Left colon (tissue), 2 donors: ENCODE results near the gene LIPH. TPM values are rescaled to one million over a fixed set of nuclear protein-coding genes. Genes with fewer than 3 reads are reported as not detected.
A peak's percentile ranks its signal among the peaks of the same experiment; 100 is the strongest.
"Not testable (repeated sequence)": the region's sequence is repeated elsewhere in the genome, so short reads cannot be mapped to it uniquely, and the experiment has no call there.

Experiments used
- ATAC-seq: fragments of 200-7000 bp; cut with Tn5 transposase; one replicate; pipeline ENCODE4 v1.9.1; 2020; ENCODE audit warnings: mild to moderate bottlenecking, moderate library complexity
- DNase-seq, 2 donors: peaks; one replicate each; pipeline ENCODE4 v3.0.0-alpha.2; 2020
- intact Hi-C, 2 donors: fragments of 100-400 bp; cut with DNase I in 1 of 2; cut with micrococcal nuclease in 1 of 2; formaldehyde crosslinking; loops; one replicate each; pipeline versions ENCODE4 v1.11.2 to v1.14.0; 2022; cut with DNase I, micrococcal nuclease
- long read RNA-seq: library from polyadenylated mRNA; unstranded; transcript quantifications from one replicate; pipeline ENCODE4 v2.0.0, GENCODE V29; 2021
- total RNA-seq, 2 donors: library from RNA; stranded (reverse); fragmentation: NEBNext Ultra II Directional; extraction: Animal tissue kit (Norgen Biotek cat#: 25700); gene quantifications; one replicate each; pipeline ENCODE4 v1.2.1, GENCODE V29; 2021
- donor health status: DM: no; HTN: no; CAD: no.
- donor health status: DM: yes; HTN: yes; CAD: no.

Gene LIPH
- total RNA-seq = 100 to 1,000 TPM; 122 to 162 TPM
- long read RNA-seq, full-length matches to known transcripts = 60 of 117 reads
- long read RNA-seq, partial matches to known transcripts = 15 of 117 reads
- long read RNA-seq, other reads (novel, unspliced or antisense) = 42 of 117 reads

GRCh38 chr3:185552358-185552877 is at the start of gene LIPH:
TSS of gene LIPH (minus strand) at chr3:185552588. CDS start at chr3:185552471, 117 bp downstream.
- intact Hi-C loops = no loop called here
- ATAC-seq (peak; percentile 79), DNase-seq (peak; percentile 55 to 73)

GRCh38 chr3:185595526-185595925 is 43.1 kb upstream of the LIPH start:
- ATAC-seq = no peak
- intact Hi-C loops = no loop called here

GRCh38 chr3:185594073-185594472 is 41.7 kb upstream of the LIPH start:
- DNase-seq (no peak), ATAC-seq (no peak)
- intact Hi-C loops = no loop called here

More at GRCh38 chr3:185595526-185595925, 43.1 kb upstream of the LIPH start:
- DNase-seq = no peak

GRCh38 chr3:185586686-185587039 is 34.3 kb upstream of the LIPH start:
- intact Hi-C loops = no loop called here
- ATAC-seq (no peak), DNase-seq (no peak)

GRCh38 chr3:185585859-185586685 is 33.7 kb upstream of the LIPH start, which contains the start of gene SENP2:
TSS of gene SENP2 (plus strand) at chr3:185586295. CDS start at chr3:185586414, 119 bp downstream.
- intact Hi-C loops = no loop called here
- peak; percentile 90 for ATAC-seq
- DNase-seq = peak; percentile 99 to 100

GRCh38 chr3:185585518-185585858 is 33.1 kb upstream of the LIPH start:
- peak; percentile 30 for ATAC-seq
- DNase-seq = peak in 1 of 2 donors; percentile 37
- intact Hi-C loops = no loop called here

DNA sequence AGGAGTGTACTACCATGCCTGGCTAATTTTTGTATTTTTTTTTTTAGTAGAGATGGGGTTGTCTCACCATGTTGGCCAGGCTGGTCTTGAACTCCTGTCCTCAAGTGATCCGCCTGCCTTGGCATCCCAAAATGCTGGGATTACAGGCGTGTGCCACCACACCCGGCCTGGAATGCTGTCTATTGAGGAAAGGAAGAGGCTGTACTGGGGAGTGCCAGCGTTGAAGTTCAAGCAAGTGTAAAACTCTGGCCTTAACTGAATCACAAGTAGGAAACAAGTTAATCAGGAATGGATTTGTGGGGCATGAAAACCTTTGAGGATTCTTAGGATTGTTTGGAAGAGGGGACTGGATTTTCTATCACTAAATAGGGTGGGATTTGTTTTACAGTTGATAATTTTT is 32.3 kb upstream of the LIPH start:
- intact Hi-C loops = no loop called here
- DNase-seq (no peak), ATAC-seq (peak; percentile 16)

DNA sequence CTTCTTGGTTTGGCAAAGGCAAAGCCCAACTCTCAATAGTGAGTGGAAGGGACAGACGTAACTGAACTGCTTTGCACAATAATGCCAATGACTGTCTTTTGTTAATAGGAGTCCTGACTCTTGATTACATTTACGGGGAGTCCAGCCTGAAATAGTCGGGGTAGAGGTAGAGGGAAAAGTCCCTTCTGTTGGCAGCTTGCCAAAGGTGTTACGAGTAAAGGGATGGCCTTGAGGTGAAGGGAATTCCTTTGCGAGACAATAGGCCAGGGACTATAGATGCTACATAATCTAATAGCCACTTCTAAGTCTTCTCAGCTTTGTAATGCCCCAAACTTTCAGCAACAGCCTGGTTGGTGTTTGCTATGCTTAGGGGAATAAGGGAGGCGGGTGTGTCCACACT is 31.5 kb upstream of the LIPH start:
- DNase-seq = no peak
- intact Hi-C loops = no loop called here

GRCh38 chr3:185582871-185583270 is 30.5 kb upstream of the LIPH start:
- intact Hi-C loops = no loop called here
- DNase-seq = no peak
- ATAC-seq = no peak

More for the DNA sequence above, 31.5 kb upstream of the LIPH start:
- ATAC-seq = no peak

- ATAC-seq (no peak), DNase-seq (no peak)
- intact Hi-C loops = no loop called here
These were observed 29.8 kb upstream of the LIPH start for GRCh38 chr3:185582236-185582635.

DNA sequence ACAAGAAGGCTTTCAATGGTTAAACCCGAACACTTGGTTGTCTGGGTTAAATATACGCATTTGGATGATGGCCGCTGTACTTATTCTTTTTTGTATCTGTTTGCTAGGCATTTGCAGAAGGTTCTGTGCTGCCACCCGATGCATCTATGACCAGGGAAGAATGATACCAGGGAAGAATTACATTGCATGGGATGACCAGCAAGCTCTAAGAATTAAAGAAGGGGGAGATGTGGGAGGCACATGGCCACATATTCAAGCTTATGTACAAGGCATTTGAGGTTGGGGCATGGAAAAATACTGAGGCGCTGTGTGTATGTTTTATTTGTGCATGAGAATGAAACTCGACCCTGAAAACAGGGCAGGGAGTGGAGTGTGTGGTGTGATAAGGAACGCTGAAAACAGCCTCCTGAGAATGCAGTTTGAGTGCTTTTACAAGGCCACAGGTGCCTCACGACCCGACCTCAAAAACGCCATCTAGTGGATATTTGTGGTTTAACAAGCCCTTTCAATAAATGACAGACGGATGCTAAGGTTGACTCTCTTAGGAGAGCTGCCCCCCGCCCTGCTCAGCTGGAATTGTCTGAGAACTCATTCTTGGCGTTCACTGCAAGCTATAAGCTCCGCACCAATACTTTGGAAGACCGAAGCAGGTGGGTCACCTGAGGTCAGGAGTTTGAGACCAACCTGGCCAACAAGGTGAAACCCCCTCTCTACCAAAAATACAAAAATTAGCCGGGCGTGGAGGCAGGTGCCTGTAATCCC is 22.9 kb upstream of the LIPH start:
- ATAC-seq (peak; percentile 86), DNase-seq (peak in 1 of 2 donors; percentile 28)
- intact Hi-C loops = not testable (repeated sequence)

DNA sequence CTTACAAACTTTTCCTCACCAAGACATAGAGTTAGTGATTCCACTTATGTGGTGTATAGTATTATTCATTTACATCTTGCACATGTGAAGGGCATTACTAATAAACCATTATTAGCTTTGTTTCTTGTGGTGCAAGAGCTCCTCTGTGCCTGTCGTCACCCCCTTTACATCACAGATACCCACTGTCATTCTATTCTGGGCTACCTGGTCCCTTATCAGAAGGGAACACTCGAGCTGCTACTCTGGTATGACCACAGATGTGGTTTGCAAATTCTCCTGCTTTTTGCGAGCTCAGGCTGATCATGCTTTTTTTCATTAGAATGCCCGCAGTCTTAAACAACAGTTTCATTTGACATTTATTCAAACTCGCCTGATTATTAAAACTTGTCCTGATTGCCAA is 19.8 kb upstream of the LIPH start:
- no peak for ATAC-seq
- intact Hi-C loops = no loop called here
- no peak for DNase-seq

- intact Hi-C loops = no loop called here
- DNase-seq = no peak
- ATAC-seq = peak; percentile 22
These were observed 9.6 kb upstream of the LIPH start for GRCh38 chr3:185561958-185562357.

DNA sequence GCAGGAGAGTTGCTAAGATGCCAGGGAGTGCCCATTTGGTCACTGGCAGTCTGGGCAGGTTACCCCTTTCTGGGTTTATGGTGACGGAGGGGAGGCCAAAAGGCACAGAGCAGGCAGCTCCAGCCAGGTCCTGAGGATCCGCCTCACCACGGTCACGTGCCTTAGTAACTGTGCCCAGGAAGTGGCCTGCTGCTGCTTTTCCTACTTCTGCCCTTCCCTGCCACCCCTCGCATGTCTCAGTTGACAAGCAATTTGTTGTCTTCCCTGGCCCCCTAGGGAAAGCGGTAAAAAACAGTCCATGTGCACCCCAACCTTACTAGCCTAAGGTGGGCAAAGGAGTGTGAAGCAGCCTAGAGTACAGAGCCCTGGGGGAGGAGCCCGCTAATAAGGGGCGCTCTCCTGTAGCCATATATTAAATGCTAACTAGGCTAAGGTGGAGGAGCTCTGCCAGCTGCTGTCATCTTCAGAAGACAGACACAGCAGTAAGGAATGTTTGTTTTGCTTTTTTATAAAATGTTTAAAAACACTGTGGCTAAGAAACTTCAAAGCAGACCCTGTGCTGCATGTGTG is 9.1 kb upstream of the LIPH start:
- peak; percentile 38 for ATAC-seq

GRCh38 chr3:185560676-185561075 is 8.3 kb upstream of the LIPH start:
- no peak for ATAC-seq
- intact Hi-C loops = no loop called here
- peak in 1 of 2 donors; percentile 60 for DNase-seq

More for the DNA sequence above, 9.1 kb upstream of the LIPH start:
- DNase-seq = peak; percentile 63 to 70
- intact Hi-C loops = no loop called here

DNA sequence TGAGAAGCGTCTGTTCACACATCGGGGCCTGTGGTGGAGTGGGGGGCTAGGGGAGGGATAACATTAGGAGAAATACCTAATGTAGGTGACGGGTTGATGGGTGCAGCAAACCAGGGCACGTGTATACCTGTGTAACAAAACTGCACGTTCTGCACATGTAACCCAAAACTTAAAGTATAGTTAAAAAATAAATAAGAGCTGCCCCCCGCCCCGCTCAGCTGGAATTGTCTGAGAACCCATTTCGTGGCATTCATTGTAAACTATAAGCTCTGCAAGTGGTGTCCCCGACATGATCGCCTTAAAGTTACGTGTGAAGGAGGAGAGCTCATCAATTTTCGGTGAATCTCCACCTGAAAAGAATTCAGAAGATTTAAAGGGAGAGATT is 7.3 kb upstream of the LIPH start:
- ATAC-seq = no peak
- no peak for DNase-seq
- intact Hi-C loops = no loop called here

DNA sequence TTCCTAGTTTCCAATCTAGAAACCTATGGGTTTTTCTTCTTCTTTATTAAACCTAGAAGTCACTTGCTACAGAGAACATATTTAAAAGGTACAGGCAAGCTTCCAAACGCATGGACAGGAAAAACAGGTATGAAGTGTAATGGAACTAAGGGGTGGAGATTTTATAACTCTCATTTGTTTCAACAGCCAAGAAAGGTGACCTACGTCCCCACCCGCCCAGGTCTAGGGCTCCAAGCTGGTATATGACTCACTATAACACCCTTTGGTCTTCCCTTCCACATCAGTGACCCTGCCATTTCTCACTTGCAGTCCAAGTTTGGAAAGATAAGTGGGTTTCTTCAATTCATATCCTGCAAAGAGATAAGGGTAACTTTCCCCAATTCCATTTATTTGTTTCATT is 6.0 kb upstream of the LIPH start:
- peak; percentile 85 for ATAC-seq
- peak; percentile 83 to 89 for DNase-seq
- intact Hi-C loops = no loop called here

DNA sequence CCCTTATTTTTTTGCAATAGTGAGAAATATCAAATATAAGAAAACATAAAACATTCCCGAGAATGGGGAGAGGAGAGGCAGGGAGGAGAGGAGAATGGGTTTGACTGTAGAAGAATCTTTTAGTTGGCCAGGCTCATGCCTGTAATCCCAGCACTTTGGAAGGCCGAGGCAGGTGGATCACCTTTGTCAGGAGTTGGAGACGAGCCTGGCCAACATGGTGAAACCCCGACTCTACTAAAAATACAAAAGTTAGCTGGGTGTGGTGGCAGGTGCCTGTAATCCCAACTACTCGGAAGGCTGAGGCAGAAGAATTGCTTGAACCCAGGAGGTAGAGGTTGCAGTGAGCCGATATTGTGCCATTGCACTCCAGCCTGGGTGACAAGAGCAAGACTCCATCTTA is 4.3 kb upstream of the LIPH start:
- DNase-seq = peak in 1 of 2 donors; percentile 42
- ATAC-seq, intact Hi-C loops: not testable (repeated sequence)

DNA sequence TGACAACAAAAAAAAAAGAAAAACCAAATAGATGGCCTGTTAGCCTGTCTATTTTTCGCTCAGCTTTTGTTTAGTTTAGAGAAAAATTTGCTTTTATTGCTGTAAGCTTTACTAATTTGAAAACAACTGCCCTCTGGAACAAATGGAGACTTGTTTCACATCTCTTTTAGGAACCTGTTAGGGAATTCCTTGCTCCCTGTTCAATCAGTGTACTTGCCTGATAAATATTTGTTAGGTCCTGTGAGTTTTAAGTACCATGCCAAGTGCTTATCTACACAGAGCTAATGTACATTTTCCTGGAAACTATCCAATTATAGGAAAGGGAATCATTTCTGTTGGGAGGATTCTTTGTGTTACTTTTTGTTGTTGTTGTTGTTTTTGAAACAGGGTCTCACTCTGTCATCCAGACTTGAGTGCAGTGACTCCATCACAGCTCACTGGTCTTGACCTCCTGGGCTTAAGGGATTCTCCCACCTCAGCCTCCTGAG is 3.5 kb upstream of the LIPH start:
- no peak for DNase-seq
- no peak for ATAC-seq
- intact Hi-C loops = no loop called here
